GM12873 (cell line): ENCODE results near the gene SSTR5.

Experiments used
- CTCF ChIP-seq: IDR thresholded peaks from 2 replicates; pipeline ENCODE4 v1.5.1; 2012; ENCODE audit warnings: low read depth, mild to moderate bottlenecking, moderate library complexity, low read length, control low read depth; ENCODE audit not compliant: insufficient read depth; ENCODE audit errors: missing control alignments

SSTR5 gene

GRCh38 chr16:1097156-1097555 is 24.6 kb downstream of the SSTR5 start:
- TF ChIP-seq CTCF: no peak

- no peak for TF ChIP-seq CTCF
Measured at GRCh38 chr16:1097800-1098199, 25.3 kb downstream of the SSTR5 start.

- TF ChIP-seq CTCF: no peak
Measured at GRCh38 chr16:1098266-1098991, 25.9 kb downstream of the SSTR5 start.

GRCh38 chr16:1099189-1100083 is 26.9 kb downstream of the SSTR5 start:
- no peak for TF ChIP-seq CTCF

GRCh38 chr16:1100084-1100800 is 27.7 kb downstream of the SSTR5 start:
- no peak for TF ChIP-seq CTCF

- no peak for TF ChIP-seq CTCF
Measured at GRCh38 chr16:1101133-1101532, 28.6 kb downstream of the SSTR5 start.

- TF ChIP-seq CTCF: no peak
Measured at GRCh38 chr16:1101573-1102332, 29.2 kb downstream of the SSTR5 start.
